ENCODE results near the gene GNAT1. TPM values are rescaled to one million over a fixed set of nuclear protein-coding genes. Genes with fewer than 3 reads are reported as not detected.

Gene GNAT1
- total RNA-seq, 1 donor from 2014 or later: not detected

DNA sequence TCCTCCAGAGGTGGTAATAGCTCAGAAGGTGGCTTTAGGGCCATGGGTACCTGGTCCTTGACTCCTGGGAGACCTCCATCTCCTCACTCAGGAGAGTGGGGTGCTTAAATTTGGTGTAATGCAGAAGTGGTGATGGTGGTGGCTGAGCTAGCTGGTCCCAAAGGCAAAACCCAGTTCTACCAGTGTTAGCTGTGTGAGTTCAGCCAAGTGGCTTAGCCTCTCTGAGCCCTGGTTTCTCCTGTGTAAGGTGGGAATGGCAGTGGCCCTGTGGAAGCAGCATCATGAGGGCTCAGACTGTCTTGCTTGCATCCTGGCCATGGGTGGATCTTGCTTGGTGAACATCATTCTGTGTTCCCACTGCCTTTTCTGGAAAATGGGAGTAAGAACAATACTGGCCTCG, 26.9 kb upstream of the GNAT1 start:
- no peak overlapping the region for H3K4me3 ChIP-seq (ENCODE audit: low read depth, low read length)
- no peaks in the 10 kb centered on the region for H3K27me3 ChIP-seq (ENCODE audit: control insufficient read depth, insufficient read depth, low read length)
- H3K36me3 ChIP-seq (ENCODE audit: control insufficient read depth, insufficient read depth, low read length): no peaks in the 10 kb centered on the region
- TF ChIP-seq, protein P1, sequence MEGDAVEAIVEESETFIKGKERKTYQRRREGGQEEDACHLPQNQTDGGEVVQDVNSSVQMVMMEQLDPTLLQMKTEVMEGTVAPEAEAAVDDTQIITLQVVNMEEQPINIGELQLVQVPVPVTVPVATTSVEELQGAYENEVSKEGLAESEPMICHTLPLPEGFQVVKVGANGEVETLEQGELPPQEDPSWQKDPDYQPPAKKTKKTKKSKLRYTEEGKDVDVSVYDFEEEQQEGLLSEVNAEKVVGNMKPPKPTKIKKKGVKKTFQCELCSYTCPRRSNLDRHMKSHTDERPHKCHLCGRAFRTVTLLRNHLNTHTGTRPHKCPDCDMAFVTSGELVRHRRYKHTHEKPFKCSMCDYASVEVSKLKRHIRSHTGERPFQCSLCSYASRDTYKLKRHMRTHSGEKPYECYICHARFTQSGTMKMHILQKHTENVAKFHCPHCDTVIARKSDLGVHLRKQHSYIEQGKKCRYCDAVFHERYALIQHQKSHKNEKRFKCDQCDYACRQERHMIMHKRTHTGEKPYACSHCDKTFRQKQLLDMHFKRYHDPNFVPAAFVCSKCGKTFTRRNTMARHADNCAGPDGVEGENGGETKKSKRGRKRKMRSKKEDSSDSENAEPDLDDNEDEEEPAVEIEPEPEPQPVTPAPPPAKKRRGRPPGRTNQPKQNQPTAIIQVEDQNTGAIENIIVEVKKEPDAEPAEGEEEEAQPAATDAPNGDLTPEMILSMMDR (IDR thresholded peaks at IDR 0.05; ENCODE audit: insufficient read depth, low read length, poor library complexity, severe bottlenecking): no peak
- no peak for DNase-seq (ENCODE audit: low read depth)

DNA sequence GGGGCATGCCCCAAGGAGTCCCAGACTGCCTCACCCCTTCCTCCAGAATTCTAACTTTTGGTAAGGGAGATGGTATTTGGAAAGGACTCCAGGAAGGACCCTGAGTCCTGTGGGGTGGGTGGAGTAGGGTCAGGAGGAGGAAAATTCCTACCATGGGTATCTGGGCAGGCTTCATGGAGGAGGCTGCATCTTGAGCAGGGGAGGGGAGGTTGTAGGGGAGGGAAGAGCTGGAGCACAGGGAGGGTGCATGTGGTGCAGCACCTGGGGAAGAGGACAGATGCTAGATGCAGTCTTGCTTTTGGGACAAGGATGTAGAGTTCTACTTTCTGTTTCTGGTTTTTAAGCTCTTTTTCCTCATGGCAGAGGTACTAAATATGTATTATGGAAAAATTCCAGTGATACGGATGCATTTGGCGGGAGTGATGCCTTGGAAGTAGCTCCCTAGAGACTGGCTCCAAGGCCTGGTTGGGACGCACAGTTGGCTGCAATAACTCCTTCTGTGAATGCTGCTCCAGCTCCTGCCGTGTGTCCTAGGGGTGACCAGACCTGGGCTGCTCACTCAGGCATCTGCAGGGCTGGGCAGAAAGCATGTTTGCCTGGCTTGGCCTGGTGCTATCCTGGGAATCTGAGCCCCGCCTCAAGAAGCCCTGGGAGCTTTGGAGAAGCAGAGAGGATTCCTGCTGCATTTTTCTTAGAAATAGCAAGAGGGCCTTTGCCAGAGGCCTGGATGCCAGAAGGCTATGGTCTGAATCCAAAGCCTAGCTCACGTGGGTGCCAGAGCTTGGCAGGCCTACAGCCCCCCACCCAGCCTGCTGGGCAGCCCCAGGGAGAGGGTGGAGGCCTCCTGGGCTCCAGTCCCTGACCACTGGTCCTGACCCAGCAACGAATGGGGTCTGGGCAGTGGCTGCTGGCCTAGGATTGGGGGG, 26.2 kb upstream of the GNAT1 start:
- no peaks in the 10 kb centered on the region for H3K36me3 ChIP-seq (ENCODE audit: control insufficient read depth, insufficient read depth, low read length)
- DNase-seq (ENCODE audit: low read depth): no peak
- no peak overlapping the region for H3K4me3 ChIP-seq (ENCODE audit: low read depth, low read length)
- no peaks in the 10 kb centered on the region for H3K27me3 ChIP-seq (ENCODE audit: control insufficient read depth, insufficient read depth, low read length)
- TF ChIP-seq, protein P1 (IDR thresholded peaks at IDR 0.05; ENCODE audit: insufficient read depth, low read length, poor library complexity, severe bottlenecking): no peak

DNA sequence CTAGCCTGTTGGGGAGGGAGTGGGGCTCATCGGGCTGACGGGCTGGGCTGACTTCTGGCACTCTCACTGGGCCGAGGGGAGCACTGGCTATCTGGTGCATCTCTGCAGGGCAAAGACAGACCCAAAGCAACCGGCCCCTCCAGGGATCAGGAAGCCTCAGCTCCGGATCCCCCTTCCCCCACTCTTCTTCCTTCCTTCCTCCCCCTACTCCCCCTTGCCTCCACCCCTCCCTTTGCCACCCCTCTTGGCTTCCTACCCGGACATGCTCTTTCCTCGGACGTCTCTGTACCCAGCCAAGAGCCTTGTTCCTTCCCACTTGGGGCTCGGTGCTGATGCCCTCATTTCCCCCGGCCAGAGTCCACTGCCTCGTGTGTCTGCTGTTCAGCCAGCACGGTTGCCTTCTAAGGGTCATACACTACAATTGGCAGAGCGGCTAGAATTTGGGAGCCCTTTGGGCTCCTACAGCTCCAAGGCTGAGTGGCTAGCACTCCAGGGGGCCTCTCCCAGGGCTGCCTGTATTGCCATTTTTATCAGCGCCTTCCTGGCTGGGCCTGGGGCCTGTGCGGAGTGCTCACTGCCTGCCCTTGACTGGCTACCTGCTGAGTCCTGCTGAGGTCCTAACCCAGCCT, 25.4 kb upstream of the GNAT1 start:
- H3K36me3 ChIP-seq (ENCODE audit: control insufficient read depth, insufficient read depth, low read length): no peaks in the 10 kb centered on the region
- no peak for DNase-seq (ENCODE audit: low read depth)
- H3K4me3 ChIP-seq (ENCODE audit: low read depth, low read length): no peak overlapping the region
- H3K27me3 ChIP-seq (ENCODE audit: control insufficient read depth, insufficient read depth, low read length): no peaks in the 10 kb centered on the region
- TF ChIP-seq, protein P1 (IDR thresholded peaks at IDR 0.05; ENCODE audit: insufficient read depth, low read length, poor library complexity, severe bottlenecking): no peak

DNA sequence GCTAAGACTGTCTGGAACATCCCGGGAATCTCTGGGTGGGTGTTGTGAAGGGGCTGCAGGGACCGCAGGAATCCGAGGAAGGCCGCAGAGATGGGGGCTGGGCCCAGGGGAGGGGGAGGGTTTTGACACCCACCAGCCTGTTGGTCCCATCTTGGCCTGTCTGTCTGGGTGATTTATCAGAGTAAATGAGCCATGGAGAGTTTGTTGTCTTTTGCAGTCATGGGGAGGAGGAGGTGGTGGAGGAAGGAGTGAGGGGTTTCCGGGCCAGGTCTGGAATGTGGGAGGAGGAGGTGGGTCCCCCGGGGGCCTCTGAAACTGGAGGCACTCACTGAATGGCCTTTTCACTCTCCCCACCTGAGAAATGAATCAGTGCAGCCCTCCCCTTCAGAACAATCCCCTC, 24.8 kb upstream of the GNAT1 start:
- no peaks in the 10 kb centered on the region for H3K27me3 ChIP-seq (ENCODE audit: control insufficient read depth, insufficient read depth, low read length)
- TF ChIP-seq, protein P1 (IDR thresholded peaks at IDR 0.05; ENCODE audit: insufficient read depth, low read length, poor library complexity, severe bottlenecking): no peak
- H3K36me3 ChIP-seq (ENCODE audit: control insufficient read depth, insufficient read depth, low read length): no peaks in the 10 kb centered on the region
- H3K4me3 ChIP-seq (ENCODE audit: low read depth, low read length): no peak overlapping the region
- peak; percentile 57 for DNase-seq (ENCODE audit: low read depth)

DNA sequence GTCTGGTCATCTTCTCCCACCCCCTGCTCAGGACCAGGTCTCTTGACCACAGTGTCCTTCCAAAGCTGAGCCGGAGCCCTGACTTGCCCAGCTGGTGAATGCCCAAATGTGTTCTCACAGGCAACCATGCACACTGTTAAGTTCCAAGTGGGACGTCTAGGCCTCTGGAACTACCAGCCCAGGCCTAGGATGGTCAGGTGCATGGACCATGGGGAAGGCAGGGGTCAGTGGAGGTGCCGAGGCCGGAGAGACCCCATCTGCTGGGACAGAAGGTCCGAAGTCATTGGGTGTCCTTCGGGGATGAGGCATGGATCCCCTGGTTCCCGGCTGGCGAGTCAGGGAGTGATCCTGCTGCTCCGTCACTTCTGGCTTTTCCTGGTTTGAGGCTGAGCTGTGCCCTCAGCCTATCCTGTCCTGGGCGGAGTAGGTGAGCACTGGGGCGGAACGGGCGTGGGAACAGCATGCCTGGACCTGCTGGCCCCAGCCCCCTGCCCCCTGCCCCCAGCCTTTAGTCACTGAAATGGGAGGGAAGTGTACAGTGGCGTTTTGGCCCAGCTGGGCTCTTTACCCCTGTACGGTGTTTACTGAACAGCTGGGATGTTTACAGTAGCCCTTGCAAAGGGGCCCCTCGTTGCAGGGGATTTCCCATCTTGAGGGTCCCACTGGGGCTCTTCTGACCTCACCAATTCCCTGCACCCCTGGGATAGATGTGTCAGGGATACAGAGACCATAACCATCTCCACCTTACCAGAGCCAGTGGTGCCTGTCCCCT, 24.2 kb upstream of the GNAT1 start:
- DNase-seq (ENCODE audit: low read depth): peak; percentile 81
- TF ChIP-seq, protein P1 (IDR thresholded peaks at IDR 0.05; ENCODE audit: insufficient read depth, low read length, poor library complexity, severe bottlenecking): no peak
- Histone ChIP-seq H3K4me3 (ENCODE audit: low read depth, low read length) (no peak overlapping the region), H3K27me3 (ENCODE audit: control insufficient read depth, insufficient read depth, low read length) (no peaks in the 10 kb centered on the region), H3K36me3 (ENCODE audit: control insufficient read depth, insufficient read depth, low read length) (no peaks in the 10 kb centered on the region)

Measured in kidney epithelial cell (primary cell).